ENCODE data around the gene SLC38A7. TPM values are rescaled to one million over a fixed set of nuclear protein-coding genes. Genes with fewer than 3 reads are reported as not detected.
A peak's percentile ranks its signal among the peaks of the same experiment; 100 is the strongest.

Gene SLC38A7
- total and polyA plus RNA-seq, 2 of the 13 experiments (the other 11 are each of a cell fraction or from before 2014, with no cell fraction given) = 13.2 to 14.1 TPM

GRCh38 chr16:58733248-58733670, 48.7 kb upstream of the SLC38A7 start (continued):
- TF ChIP-seq, protein P1, sequence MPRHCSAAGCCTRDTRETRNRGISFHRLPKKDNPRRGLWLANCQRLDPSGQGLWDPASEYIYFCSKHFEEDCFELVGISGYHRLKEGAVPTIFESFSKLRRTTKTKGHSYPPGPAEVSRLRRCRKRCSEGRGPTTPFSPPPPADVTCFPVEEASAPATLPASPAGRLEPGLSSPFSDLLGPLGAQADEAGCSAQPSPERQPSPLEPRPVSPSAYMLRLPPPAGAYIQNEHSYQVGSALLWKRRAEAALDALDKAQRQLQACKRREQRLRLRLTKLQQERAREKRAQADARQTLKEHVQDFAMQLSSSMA (CRISPR knock-in tag; IDR thresholded peaks at IDR 0.05) = no peak
- TF ChIP-seq ZNF746 (CRISPR knock-in tag; IDR thresholded peaks at IDR 0.05) (no peak), RARG (CRISPR knock-in tag; IDR thresholded peaks at IDR 0.05; ENCODE audit: low read depth) (no peak), ZNF777 (CRISPR knock-in tag; IDR thresholded peaks at IDR 0.05) (0 out of 2 replicates have a peak, but pooled peaks have one; percentile 13), GATAD2A (CRISPR knock-in tag; IDR thresholded peaks at IDR 0.05) (peak; percentile 31; the same call in 1 of the 2 replicates), JARID2 (CRISPR knock-in tag; IDR thresholded peaks at IDR 0.05; ENCODE audit: insufficient replicate concordance) (peak; percentile 1), ZNF607 (CRISPR knock-in tag; IDR thresholded peaks at IDR 0.05; ENCODE audit: borderline replicate concordance) (0 out of 2 replicates have a peak, but pooled peaks have one; percentile 10), ZNF772 (CRISPR knock-in tag; IDR thresholded peaks at IDR 0.05) (no peak), ZNF879 (CRISPR knock-in tag; IDR thresholded peaks at IDR 0.05) (peak; percentile 54; the same call in 1 of the 2 replicates), ZNF3 (CRISPR knock-in tag; IDR thresholded peaks at IDR 0.05) (no peak), KIAA2018 (CRISPR knock-in tag; IDR thresholded peaks at IDR 0.05; ENCODE audit: borderline replicate concordance) (no peak), ZNF260 (CRISPR knock-in tag; IDR thresholded peaks at IDR 0.05; ENCODE audit: borderline replicate concordance, low read depth) (no peak), ZNF12 (CRISPR knock-in tag; IDR thresholded peaks at IDR 0.05) (no peak), ZNF784 (CRISPR knock-in tag; IDR thresholded peaks at IDR 0.05; ENCODE audit: borderline replicate concordance) (no peak), FOXA3 (CRISPR knock-in tag; IDR thresholded peaks at IDR 0.05) (0 out of 2 replicates have a peak, but pooled peaks have one; percentile 31), ZNF253 (CRISPR knock-in tag; IDR thresholded peaks at IDR 0.05; ENCODE audit: borderline replicate concordance) (no peak), KDM6A (CRISPR knock-in tag; IDR thresholded peaks at IDR 0.05; ENCODE audit: low read depth) (no peak), ZBTB7B (CRISPR knock-in tag; IDR thresholded peaks at IDR 0.05) (no peak), DMAP1 (CRISPR knock-in tag; IDR thresholded peaks at IDR 0.05) (no peak)

Data from HepG2 (cell line).